ENCODE measurements around the gene NCKIPSD. TPM values are rescaled to one million over a fixed set of nuclear protein-coding genes. Genes with fewer than 3 reads are reported as not detected.

The NCKIPSD gene
- total and polyA plus RNA-seq, 4 donors, result 9.0 to 22.0 (median 11.6) TPM

DNA sequence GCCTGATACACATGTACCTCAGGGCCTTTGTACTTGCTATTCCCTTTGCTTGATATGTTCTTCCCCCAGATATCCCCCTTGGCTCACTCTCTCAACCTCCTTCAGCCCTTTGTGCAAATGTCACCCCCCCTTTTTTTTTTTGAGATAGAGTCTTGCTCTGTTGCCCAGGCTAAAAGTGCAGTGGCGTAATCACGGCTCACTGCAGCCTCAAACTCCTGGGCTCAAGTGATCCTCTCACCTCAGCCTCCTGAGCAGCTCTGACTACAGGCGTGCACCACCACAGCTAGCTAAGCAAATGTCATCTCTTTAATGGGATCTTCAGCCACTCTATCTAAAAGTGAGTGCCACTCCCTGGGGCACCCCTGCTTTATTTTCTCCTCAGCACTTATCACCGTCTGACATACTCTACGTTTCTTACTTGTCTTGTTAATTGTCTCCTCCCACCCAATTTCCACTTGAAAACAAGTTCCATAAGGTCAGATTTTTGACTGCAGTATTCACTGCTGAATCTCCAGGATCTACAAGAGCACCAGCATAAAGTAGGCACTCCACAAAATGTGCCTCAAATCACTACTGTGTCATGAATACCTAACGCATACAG is 16.7 kb upstream of the NCKIPSD start:
- no peak overlapping the region for H3K9ac ChIP-seq (ENCODE audit: insufficient read depth in 1 of 2, low read length in 2 of 2)
- H3K4me1 ChIP-seq (ENCODE audit: control insufficient read depth in 5 of 5, insufficient read depth in 5 of 5, low read length in 5 of 5), result peaks cover 0 to 5% (median 0%) of the 10 kb centered on the region in 5 donors
- TF ChIP-seq, protein P1, sequence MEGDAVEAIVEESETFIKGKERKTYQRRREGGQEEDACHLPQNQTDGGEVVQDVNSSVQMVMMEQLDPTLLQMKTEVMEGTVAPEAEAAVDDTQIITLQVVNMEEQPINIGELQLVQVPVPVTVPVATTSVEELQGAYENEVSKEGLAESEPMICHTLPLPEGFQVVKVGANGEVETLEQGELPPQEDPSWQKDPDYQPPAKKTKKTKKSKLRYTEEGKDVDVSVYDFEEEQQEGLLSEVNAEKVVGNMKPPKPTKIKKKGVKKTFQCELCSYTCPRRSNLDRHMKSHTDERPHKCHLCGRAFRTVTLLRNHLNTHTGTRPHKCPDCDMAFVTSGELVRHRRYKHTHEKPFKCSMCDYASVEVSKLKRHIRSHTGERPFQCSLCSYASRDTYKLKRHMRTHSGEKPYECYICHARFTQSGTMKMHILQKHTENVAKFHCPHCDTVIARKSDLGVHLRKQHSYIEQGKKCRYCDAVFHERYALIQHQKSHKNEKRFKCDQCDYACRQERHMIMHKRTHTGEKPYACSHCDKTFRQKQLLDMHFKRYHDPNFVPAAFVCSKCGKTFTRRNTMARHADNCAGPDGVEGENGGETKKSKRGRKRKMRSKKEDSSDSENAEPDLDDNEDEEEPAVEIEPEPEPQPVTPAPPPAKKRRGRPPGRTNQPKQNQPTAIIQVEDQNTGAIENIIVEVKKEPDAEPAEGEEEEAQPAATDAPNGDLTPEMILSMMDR (IDR thresholded peaks at IDR 0.05; ENCODE audit: control extremely low read depth, extremely low read depth), result no peak
- H3K9me3 ChIP-seq (ENCODE audit: control insufficient read depth in 4 of 4, insufficient read depth in 3 of 4, low read length in 3 of 4), result no peaks in the 10 kb centered on the region
- H3K27ac ChIP-seq (ENCODE audit: low read depth in 1 of 2, low read length in 1 of 2), result peak overlapping the region in 1 of 2 donors; percentile 27
- no peak for ATAC-seq (ENCODE audit: insufficient read depth, low FRiP score)
- H3K4me3 ChIP-seq, result no peak overlapping the region
- H3K27me3 ChIP-seq (ENCODE audit: control insufficient read depth in 3 of 3, insufficient read depth in 3 of 3, low read length in 2 of 3), result no peaks in the 10 kb centered on the region
- peaks cover 4 to 32% (median 19%) of the 10 kb centered on the region in 4 donors for H3K36me3 ChIP-seq (ENCODE audit: control insufficient read depth in 4 of 4, insufficient read depth in 4 of 4, low read length in 4 of 4)
- WGBS, 2 donors, result 81 to 89% methylated on average over 6 of the region's 6 CpGs
- DNase-seq, result no peak

- no peak for ATAC-seq (ENCODE audit: insufficient read depth, low FRiP score)
- peaks cover 0 to 6% (median 3%) of the 10 kb centered on the region in 5 donors for H3K4me1 ChIP-seq (ENCODE audit: control insufficient read depth in 5 of 5, insufficient read depth in 5 of 5, low read length in 5 of 5)
- WGBS, 2 donors, result 90% methylated on average over 11 of the region's 11 CpGs
- no peak overlapping the region for H3K4me3 ChIP-seq
- TF ChIP-seq, protein P1 (IDR thresholded peaks at IDR 0.05; ENCODE audit: control extremely low read depth, extremely low read depth), result no peak
- peaks cover 4 to 26% (median 17%) of the 10 kb centered on the region in 4 donors for H3K36me3 ChIP-seq (ENCODE audit: control insufficient read depth in 4 of 4, insufficient read depth in 4 of 4, low read length in 4 of 4)
- no peak for DNase-seq
- no peaks in the 10 kb centered on the region for H3K27me3 ChIP-seq (ENCODE audit: control insufficient read depth in 3 of 3, insufficient read depth in 3 of 3, low read length in 2 of 3)
- no peak overlapping the region for H3K9ac ChIP-seq (ENCODE audit: insufficient read depth in 1 of 2, low read length in 2 of 2)
- H3K27ac ChIP-seq (ENCODE audit: low read depth in 1 of 2, low read length in 1 of 2), result no peak overlapping the region
- H3K9me3 ChIP-seq (ENCODE audit: control insufficient read depth in 4 of 4, insufficient read depth in 3 of 4, low read length in 3 of 4), result no peaks in the 10 kb centered on the region
These were observed 15.2 kb upstream of the NCKIPSD start for GRCh38 chr3:48700731-48701405.

- no peaks in the 10 kb centered on the region for H3K27me3 ChIP-seq (ENCODE audit: control insufficient read depth in 3 of 3, insufficient read depth in 3 of 3, low read length in 2 of 3)
- H3K9me3 ChIP-seq (ENCODE audit: control insufficient read depth in 4 of 4, insufficient read depth in 3 of 4, low read length in 3 of 4), result no peaks in the 10 kb centered on the region
- H3K9ac ChIP-seq (ENCODE audit: insufficient read depth in 1 of 2, low read length in 2 of 2), result no peak overlapping the region
- TF ChIP-seq, protein P1 (IDR thresholded peaks at IDR 0.05; ENCODE audit: control extremely low read depth, extremely low read depth), result no peak
- DNase-seq (no peak), ATAC-seq (ENCODE audit: insufficient read depth, low FRiP score) (no peak)
- H3K27ac ChIP-seq (ENCODE audit: low read depth in 1 of 2, low read length in 1 of 2), result no peak overlapping the region
- 85 to 94% methylated on average over 8 of the region's 8 CpGs for WGBS, 2 donors
- H3K36me3 ChIP-seq (ENCODE audit: control insufficient read depth in 4 of 4, insufficient read depth in 4 of 4, low read length in 4 of 4), result peaks cover 4 to 36% (median 25%) of the 10 kb centered on the region in 4 donors
- no peak overlapping the region for H3K4me3 ChIP-seq
- H3K4me1 ChIP-seq (ENCODE audit: control insufficient read depth in 5 of 5, insufficient read depth in 5 of 5, low read length in 5 of 5), result peaks cover 0 to 15% (median 9%) of the 10 kb centered on the region in 5 donors
These were observed 13.2 kb upstream of the NCKIPSD start for GRCh38 chr3:48698891-48699290.
